ENCODE data around the gene SLC2A13. TPM values are rescaled to one million over a fixed set of nuclear protein-coding genes. Genes with fewer than 3 reads are reported as not detected.

SLC2A13 gene
- total and polyA plus RNA-seq, 10 of the 15 experiments (the other 5 are each of a cell fraction or from before 2014, with no cell fraction given) = 0.05 to 3.7 (median 0.25) TPM

GRCh38 chr12:40039598-40039997 lies 66.3 kb downstream of the SLC2A13 start:
- FAIRE-seq (no peak), ATAC-seq (peak; percentile 37; the same call in 1 of the 3 replicates), DNase-seq (ENCODE audit: low read depth, low spot score) (no peak)
- H3K79me2 ChIP-seq (ENCODE audit: control insufficient read depth, insufficient read depth, low read length) = no peaks in the 10 kb centered on the region
- H3K9me3 ChIP-seq (replicated peaks; ENCODE audit: control insufficient read depth, insufficient read depth, low read length) = no peaks in the 10 kb centered on the region
- H3K36me3 ChIP-seq (ENCODE audit: control insufficient read depth in 2 of 2, insufficient read depth in 2 of 2, low read length in 1 of 2) = no peaks in the 10 kb centered on the region
- CTCF ChIA-PET = interaction anchor here (0.7 to 3.3 kb wide), 4 partner anchors 9 to 68 kb away, joined by 3 to 12 read pairs (median 4); no protein-coding TSS in a partner anchor
- H3K4me1 ChIP-seq (ENCODE audit: control insufficient read depth, insufficient read depth, low read length) = no peaks in the 10 kb centered on the region
- TF ChIP-seq ATF7 (IDR thresholded peaks at IDR 0.05; ENCODE audit: low read depth) = 0 out of 2 replicates have a peak, but pooled peaks have one; percentile 29
- no peak for TF ChIP-seq TAF1 (IDR thresholded peaks at IDR 0.05; ENCODE audit: borderline replicate concordance, low read depth, low read length)
- TF ChIP-seq, protein P1, sequence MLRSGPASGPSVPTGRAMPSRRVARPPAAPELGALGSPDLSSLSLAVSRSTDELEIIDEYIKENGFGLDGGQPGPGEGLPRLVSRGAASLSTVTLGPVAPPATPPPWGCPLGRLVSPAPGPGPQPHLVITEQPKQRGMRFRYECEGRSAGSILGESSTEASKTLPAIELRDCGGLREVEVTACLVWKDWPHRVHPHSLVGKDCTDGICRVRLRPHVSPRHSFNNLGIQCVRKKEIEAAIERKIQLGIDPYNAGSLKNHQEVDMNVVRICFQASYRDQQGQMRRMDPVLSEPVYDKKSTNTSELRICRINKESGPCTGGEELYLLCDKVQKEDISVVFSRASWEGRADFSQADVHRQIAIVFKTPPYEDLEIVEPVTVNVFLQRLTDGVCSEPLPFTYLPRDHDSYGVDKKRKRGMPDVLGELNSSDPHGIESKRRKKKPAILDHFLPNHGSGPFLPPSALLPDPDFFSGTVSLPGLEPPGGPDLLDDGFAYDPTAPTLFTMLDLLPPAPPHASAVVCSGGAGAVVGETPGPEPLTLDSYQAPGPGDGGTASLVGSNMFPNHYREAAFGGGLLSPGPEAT (IDR thresholded peaks at IDR 0.05; ENCODE audit: low read depth) = 0 out of 2 replicates have a peak, but pooled peaks have one; percentile 26
- no peak for TF ChIP-seq SRF (IDR thresholded peaks at IDR 0.05; ENCODE audit: low read depth in 2 of 2, low read length in 2 of 2)
- TF ChIP-seq BMI1 (IDR thresholded peaks at IDR 0.05; ENCODE audit: borderline replicate concordance) = 0 out of 2 replicates have a peak, but pooled peaks have one; percentile 53
- TF ChIP-seq ELK1 (IDR thresholded peaks at IDR 0.05; ENCODE audit: low read depth, low read length) = no peak
- TF ChIP-seq IKZF2 (IDR thresholded peaks at IDR 0.05) = peak; percentile 49 to 68; a peak in 2 of 4 replicates
- no peak for TF ChIP-seq HCFC1 (IDR thresholded peaks at IDR 0.05; ENCODE audit: low read length)
- peak; percentile 95 for TF ChIP-seq MTA2 (IDR thresholded peaks at IDR 0.05; ENCODE audit: low read depth)
- TF ChIP-seq IKZF1 (conservative IDR thresholded peaks at IDR 0.05) = peak; percentile 69
- peak; percentile 85 for TF ChIP-seq DPF2 (IDR thresholded peaks at IDR 0.05)
- POLR2A ChIA-PET = interaction anchor here (1.0 to 1.6 kb wide), 2 partner anchors 8 to 121 kb away, joined by 4 read pairs; no protein-coding TSS in a partner anchor
- no peak overlapping the region for H3K4me2 ChIP-seq (ENCODE audit: control insufficient read depth, insufficient read depth)
- H3K9ac ChIP-seq (ENCODE audit: control insufficient read depth, insufficient read depth, low read length) = no peak overlapping the region
- H2AFZ ChIP-seq (ENCODE audit: control insufficient read depth, low read depth, low read length) = no peak overlapping the region
- no TSS peak for BruUV-seq (replicated peaks)
- in situ Hi-C loops (cut with MboI) = no loop called here
- intact Hi-C loops (cut with micrococcal nuclease; ENCODE audit: unreplicated experiment) = no loop called here
- SMC1A ChIA-PET (ENCODE audit: uncharacterized antibody, unreplicated experiment) = interaction anchor here (1.0 to 2.2 kb wide), 5 partner anchors 8 to 69 kb away, joined by 3 to 9 read pairs (median 4); no protein-coding TSS in a partner anchor
- H3K27me3 ChIP-seq (replicated peaks in 1 of 2; ENCODE audit: control insufficient read depth in 2 of 2, insufficient read depth in 2 of 2, low read length in 1 of 2) = no peaks in the 10 kb centered on the region
- no peak overlapping the region for H3K27ac ChIP-seq (ENCODE audit: control insufficient read depth, insufficient read depth)
- RAD21 ChIA-PET (ENCODE audit: unreplicated experiment) = interaction anchor here (0.8 to 1.2 kb wide), 2 partner anchors 10 to 274 kb away, joined by 3 read pairs; no protein-coding TSS in a partner anchor
- 32% methylated on average over 1 of the region's 1 CpG for WGBS (ENCODE audit: insufficient coverage, insufficient replicate concordance, low lambda C conversion rate, missing lambda C conversion rate)
- H3K4me3 ChIP-seq = no peak overlapping the region
- no peaks in the 10 kb centered on the region for H4K20me1 ChIP-seq (ENCODE audit: control insufficient read depth, insufficient read depth)

Data from GM12878 (cell line).